Progenitor cell of endocrine pancreas (in vitro differentiated cells): ENCODE measurements around the gene LILRA6. TPM values are rescaled to one million over a fixed set of nuclear protein-coding genes. Genes with fewer than 3 reads are reported as not detected.
"Not testable (repeated sequence)": the region's sequence is repeated elsewhere in the genome, so short reads cannot be mapped to it uniquely, and the experiment has no call there.

Experiments used
- DNase-seq: peaks from one replicate; pipeline ENCODE4 v3.0.0; 2021; ENCODE audit warnings: low spot score; ENCODE audit not compliant: unreplicated experiment
- H3K27ac Mint-ChIP-seq: 2 replicates; pipeline ENCODE4 v1.8.0; 2021; ENCODE audit warnings: mild to moderate bottlenecking, moderate library complexity, mixed read lengths
- H3K27me3 Mint-ChIP-seq: 2 replicates; pipeline ENCODE4 v1.8.0; 2021; ENCODE audit warnings: mixed read lengths
- H3K36me3 Mint-ChIP-seq: 2 replicates; pipeline ENCODE4 v1.8.0; 2022; ENCODE audit warnings: mixed read lengths; ENCODE audit not compliant: insufficient read depth
- H3K4me1 Mint-ChIP-seq: 2 replicates; pipeline ENCODE4 v1.8.0; 2021; ENCODE audit warnings: low read depth, mixed read lengths
- H3K4me3 Mint-ChIP-seq: 2 replicates; pipeline ENCODE4 v1.8.0; 2021; ENCODE audit warnings: low read depth, mild to moderate bottlenecking, moderate library complexity, mixed read lengths
- H3K9me3 Mint-ChIP-seq: 2 replicates; pipeline ENCODE4 v1.8.0; 2021; ENCODE audit warnings: low read depth, mixed read lengths
- CTCF ChIP-seq: fragments of 200-600 bp; sonication (generic); IDR thresholded peaks from one replicate; pipeline ENCODE4 v1.5.0; 2021; ENCODE audit warnings: antibody characterized with exemption, mild to moderate bottlenecking; ENCODE audit not compliant: unreplicated experiment
- total RNA-seq: library from RNA; stranded (reverse); gene quantifications from 2 replicates; pipeline ENCODE4 v1.2.1, GENCODE V29; 2021

The LILRA6 gene
- total RNA-seq, 1 donor from 2014 or later, result not detected

- no peak for DNase-seq
- no peak overlapping the region for H3K4me3 Mint-ChIP-seq
- H3K4me1 Mint-ChIP-seq, result no peaks in the 10 kb centered on the region
- H3K27ac Mint-ChIP-seq, result no peak overlapping the region
- no peak for TF ChIP-seq CTCF
- peaks cover 33% of the 10 kb centered on the region for H3K27me3 Mint-ChIP-seq
- no peaks in the 10 kb centered on the region for H3K9me3 Mint-ChIP-seq
- no peaks in the 10 kb centered on the region for H3K36me3 Mint-ChIP-seq
Measured at GRCh38 chr19:54248016-54248601, 5.5 kb upstream of the LILRA6 start.

- no peak overlapping the region for H3K27ac Mint-ChIP-seq
- peaks cover 29% of the 10 kb centered on the region for H3K27me3 Mint-ChIP-seq
- no peaks in the 10 kb centered on the region for H3K36me3 Mint-ChIP-seq
- no peaks in the 10 kb centered on the region for H3K4me1 Mint-ChIP-seq
- H3K9me3 Mint-ChIP-seq, result no peaks in the 10 kb centered on the region
- no peak for TF ChIP-seq CTCF
- no peak for DNase-seq
- H3K4me3 Mint-ChIP-seq, result no peak overlapping the region
Measured at GRCh38 chr19:54247106-54247930, 4.7 kb upstream of the LILRA6 start.

GRCh38 chr19:54245936-54246335, 3.3 kb upstream of the LILRA6 start:
- no peak overlapping the region for H3K27ac Mint-ChIP-seq
- no peak for DNase-seq
- peaks cover 27% of the 10 kb centered on the region for H3K27me3 Mint-ChIP-seq
- H3K4me3 Mint-ChIP-seq, result no peak overlapping the region
- H3K4me1 Mint-ChIP-seq, result no peaks in the 10 kb centered on the region
- no peaks in the 10 kb centered on the region for H3K9me3 Mint-ChIP-seq
- no peak for TF ChIP-seq CTCF
- H3K36me3 Mint-ChIP-seq, result no peaks in the 10 kb centered on the region

- H3K36me3 Mint-ChIP-seq, H3K27ac Mint-ChIP-seq, H3K4me3 Mint-ChIP-seq, H3K4me1 Mint-ChIP-seq, DNase-seq, H3K9me3 Mint-ChIP-seq: not testable (repeated sequence)
- H3K27me3 Mint-ChIP-seq, result peaks cover 22% of the 10 kb centered on the region
Measured at GRCh38 chr19:54243809-54244208, 1.2 kb upstream of the LILRA6 start.

GRCh38 chr19:54242234-54242633, 356 bp downstream of the LILRA6 start:
- not testable (repeated sequence) for H3K36me3 Mint-ChIP-seq, H3K4me3 Mint-ChIP-seq

GRCh38 chr19:54240372-54241336, 1.9 kb downstream of the LILRA6 start:
- peaks cover 37% of the 10 kb centered on the region for H3K27me3 Mint-ChIP-seq
- H3K4me3 Mint-ChIP-seq, H3K27ac Mint-ChIP-seq, DNase-seq, H3K9me3 Mint-ChIP-seq, H3K36me3 Mint-ChIP-seq, H3K4me1 Mint-ChIP-seq: not testable (repeated sequence)

More at GRCh38 chr19:54242234-54242633, 356 bp downstream of the LILRA6 start:
- not testable (repeated sequence) for DNase-seq, H3K4me1 Mint-ChIP-seq, H3K9me3 Mint-ChIP-seq, H3K27ac Mint-ChIP-seq
- peaks cover 30% of the 10 kb centered on the region for H3K27me3 Mint-ChIP-seq

- H3K36me3 Mint-ChIP-seq, H3K9me3 Mint-ChIP-seq, H3K4me1 Mint-ChIP-seq, H3K4me3 Mint-ChIP-seq, DNase-seq, H3K27ac Mint-ChIP-seq: not testable (repeated sequence)
- H3K27me3 Mint-ChIP-seq, result peaks cover 37% of the 10 kb centered on the region
Measured at GRCh38 chr19:54239491-54240371, 2.9 kb downstream of the LILRA6 start.
